ENCODE measurements around the gene DUSP23. TPM values are rescaled to one million over a fixed set of nuclear protein-coding genes. Genes with fewer than 3 reads are reported as not detected.
A peak's percentile ranks its signal among the peaks of the same experiment; 100 is the strongest.

DUSP23 gene
- total RNA-seq, 1 donor, result 6.3 TPM

DNA sequence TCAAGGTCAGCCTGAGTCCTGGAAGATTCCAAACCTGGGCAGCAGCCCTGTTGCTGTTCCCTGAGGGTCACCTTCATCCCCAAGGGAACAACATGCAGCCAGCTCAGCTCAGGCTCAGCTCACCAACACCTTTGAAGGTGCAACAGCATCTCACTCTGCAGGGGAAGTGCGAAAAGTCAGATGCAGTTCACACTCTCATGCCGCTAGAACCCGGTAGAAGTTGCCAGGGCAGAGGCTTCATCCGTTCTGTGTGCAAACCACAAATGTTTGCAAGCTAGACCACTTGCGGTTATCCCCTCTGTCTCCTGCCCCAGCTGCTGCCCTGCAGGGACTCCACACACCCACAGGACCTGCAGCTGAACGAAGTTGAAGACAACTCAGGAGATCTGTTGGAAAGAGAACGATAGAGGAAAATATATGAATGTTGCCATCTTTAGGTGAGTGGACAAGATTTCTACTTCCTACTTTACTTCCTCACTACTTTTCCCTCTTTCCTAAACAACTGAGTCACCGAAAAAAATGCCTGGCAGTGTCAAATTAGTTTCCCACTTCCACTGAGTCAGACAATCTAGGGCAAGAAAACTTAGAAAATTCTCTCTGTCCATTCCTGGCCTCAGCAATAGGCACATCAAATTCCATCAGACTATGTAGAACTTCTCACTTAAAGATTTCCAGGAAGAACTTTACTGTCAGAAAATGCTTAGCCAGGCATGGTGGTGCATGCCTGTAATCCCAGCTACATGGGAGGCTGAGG is 19.6 kb downstream of the DUSP23 start:
- H3K27me3 ChIP-seq (ENCODE audit: insufficient read depth, low read length), result no peaks in the 10 kb centered on the region

DNA sequence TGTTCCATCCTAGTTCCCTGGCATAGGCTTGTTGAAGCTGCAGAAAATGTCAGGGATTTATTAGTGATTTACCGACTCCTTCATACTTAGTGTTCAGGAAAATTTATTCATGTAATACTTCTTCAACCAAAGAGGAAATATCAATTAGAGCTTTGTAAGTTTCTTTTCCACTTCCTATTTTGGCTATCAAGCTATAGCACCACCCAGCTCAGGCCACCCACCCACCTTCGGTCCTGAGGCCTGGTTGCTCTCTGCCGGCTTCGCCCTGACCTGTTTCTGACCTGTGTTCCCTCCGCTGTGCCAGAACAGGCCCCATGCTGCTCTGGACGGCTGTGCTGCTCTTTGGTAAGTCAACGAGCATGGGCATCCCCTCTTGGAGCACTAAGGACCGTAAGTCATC is 21.3 kb downstream of the DUSP23 start, which contains the start of gene FCRL6:
Gene FCRL6 (plus strand): TSS at position 250 of the 400 bp plus-strand sequence. CDS start 65 bp downstream, at position 315.
- H3K4me1 ChIP-seq (ENCODE audit: insufficient read depth, low read length), result peaks cover 36% of the 10 kb centered on the region
- peak within 1 kb of the TSS; percentile 19 for H3K4me3 ChIP-seq (ENCODE audit: low read length)
- no peaks in the 10 kb centered on the region for H3K27me3 ChIP-seq (ENCODE audit: insufficient read depth, low read length)
- no peaks in the 10 kb centered on the region for H3K9me3 ChIP-seq (ENCODE audit: low read depth, low read length)

More for the DNA sequence above, 19.6 kb downstream of the DUSP23 start:
- Histone ChIP-seq H3K4me1 (ENCODE audit: insufficient read depth, low read length) (peaks cover 36% of the 10 kb centered on the region), H3K4me3 (ENCODE audit: low read length) (peak overlapping the region; percentile 24), H3K9me3 (ENCODE audit: low read depth, low read length) (no peaks in the 10 kb centered on the region)

DNA sequence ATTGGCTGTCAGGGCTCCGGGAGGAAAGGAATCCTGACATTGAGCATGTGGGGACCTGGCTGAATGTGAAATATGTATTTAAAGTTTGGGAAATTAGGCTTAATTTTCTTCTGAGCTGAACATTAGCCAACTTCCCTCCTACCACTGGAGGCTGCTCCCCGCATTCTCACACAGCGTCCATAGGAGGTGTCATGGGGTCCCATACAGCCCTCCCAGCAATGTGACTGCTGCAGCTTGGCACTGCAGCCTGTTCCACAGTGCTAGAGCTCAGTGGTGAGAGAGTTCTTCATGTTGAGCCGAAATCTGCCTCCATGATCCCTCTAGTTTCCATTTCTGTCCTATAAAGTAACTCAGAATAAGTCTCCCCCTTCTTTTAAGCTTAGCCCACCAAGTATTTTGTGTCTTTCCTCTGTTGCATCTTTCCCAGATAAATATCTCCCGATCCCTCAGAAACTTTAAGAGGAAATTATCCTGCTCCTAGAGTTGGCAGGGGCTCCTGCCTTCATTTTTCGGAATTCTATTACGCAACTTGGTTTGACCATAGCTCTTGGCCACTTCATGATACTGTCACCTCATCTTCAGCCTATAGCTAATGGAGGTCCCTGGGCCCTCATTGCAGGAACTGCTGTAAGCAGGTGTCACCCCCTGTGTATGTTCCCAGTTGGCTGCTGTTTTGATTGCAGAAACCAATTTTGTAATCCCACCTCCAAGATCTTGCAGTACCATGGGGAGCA is 23.4 kb downstream of the DUSP23 start:
- Histone ChIP-seq H3K27me3 (ENCODE audit: insufficient read depth, low read length) (no peaks in the 10 kb centered on the region), H3K4me1 (ENCODE audit: insufficient read depth, low read length) (peaks cover 33% of the 10 kb centered on the region), H3K9me3 (ENCODE audit: low read depth, low read length) (no peaks in the 10 kb centered on the region), H3K4me3 (ENCODE audit: low read length) (peak overlapping the region; percentile 5)

DNA sequence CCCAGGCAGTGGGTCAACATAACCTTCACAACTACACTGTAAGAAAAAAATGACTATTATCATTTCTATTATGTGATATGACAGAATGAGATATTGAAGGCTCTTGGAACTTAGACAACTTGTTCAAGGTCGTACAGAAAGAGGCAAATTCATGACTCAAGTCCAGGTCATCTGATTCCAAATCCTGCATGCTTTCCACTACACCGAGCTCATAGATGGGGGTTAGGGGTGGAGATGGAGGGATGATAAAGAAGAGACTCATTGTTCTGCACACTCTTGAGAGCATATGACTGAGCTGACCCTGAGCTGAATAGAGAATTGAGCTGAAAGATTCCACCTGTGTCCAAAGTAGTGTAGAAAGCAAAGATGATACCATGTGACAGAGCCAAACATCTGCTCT is 24.2 kb downstream of the DUSP23 start:
- Histone ChIP-seq H3K4me1 (ENCODE audit: insufficient read depth, low read length) (peaks cover 27% of the 10 kb centered on the region), H3K4me3 (ENCODE audit: low read length) (no peak overlapping the region), H3K9me3 (ENCODE audit: low read depth, low read length) (no peaks in the 10 kb centered on the region), H3K27me3 (ENCODE audit: insufficient read depth, low read length) (no peaks in the 10 kb centered on the region)

DNA sequence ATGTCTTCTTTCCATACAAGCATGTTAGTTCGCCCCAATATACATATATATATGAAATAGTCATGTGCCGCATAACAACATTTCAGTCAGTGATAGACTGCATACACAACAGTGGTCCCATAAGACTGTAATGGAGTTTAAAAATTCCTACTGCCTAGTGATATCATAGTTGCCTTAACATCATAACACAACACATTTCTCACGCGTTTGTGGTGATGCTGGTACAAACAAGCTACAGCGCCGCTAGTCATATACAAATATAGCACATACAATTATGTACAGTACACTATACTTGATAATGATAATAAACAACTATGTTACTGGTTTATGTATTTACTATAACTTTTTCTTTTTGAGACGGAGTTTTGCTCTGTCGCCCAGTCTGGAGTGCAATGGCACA is 35.2 kb downstream of the DUSP23 start:
- Histone ChIP-seq H3K9me3 (ENCODE audit: low read depth, low read length) (no peaks in the 10 kb centered on the region), H3K4me3 (ENCODE audit: low read length) (no peak overlapping the region), H3K4me1 (ENCODE audit: insufficient read depth, low read length) (no peaks in the 10 kb centered on the region), H3K27me3 (ENCODE audit: insufficient read depth, low read length) (no peaks in the 10 kb centered on the region)

DNA sequence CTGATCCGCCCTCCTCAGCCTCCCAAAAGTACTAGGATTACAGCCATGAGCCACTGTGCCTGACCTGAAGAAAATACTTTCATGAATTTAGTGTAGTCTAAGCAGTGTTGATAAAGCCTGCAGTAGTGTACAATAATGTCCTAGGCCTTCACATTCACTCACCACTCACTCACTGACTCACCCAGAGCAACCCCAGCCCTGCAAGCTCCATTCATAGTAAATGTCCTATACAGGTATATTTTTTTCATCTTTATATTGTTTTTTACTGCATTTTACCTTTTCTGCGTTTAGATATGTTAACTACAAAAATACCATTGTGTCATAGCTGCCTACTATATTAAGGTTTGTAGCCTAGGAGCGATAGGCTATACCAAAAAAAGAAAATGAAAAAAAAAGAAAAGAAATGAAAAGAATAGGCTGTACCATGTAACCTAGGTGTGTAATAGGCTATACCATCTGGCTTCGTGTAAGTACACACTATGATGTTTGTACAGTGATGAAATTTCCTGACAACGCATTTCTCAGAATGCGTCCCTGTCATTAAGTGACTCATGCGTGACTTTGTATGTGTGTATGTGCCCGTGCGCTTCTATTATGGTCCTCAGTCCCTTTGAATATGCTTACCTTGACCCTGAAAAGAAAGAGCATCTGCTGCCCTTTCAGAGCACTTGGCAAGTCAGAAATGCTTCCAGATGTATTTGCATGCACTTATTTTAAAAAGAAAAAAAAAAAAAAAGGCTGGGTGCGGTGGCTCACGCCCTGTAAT is 36.7 kb downstream of the DUSP23 start:
- H3K27me3 ChIP-seq (ENCODE audit: insufficient read depth, low read length), result no peaks in the 10 kb centered on the region
- H3K4me3 ChIP-seq (ENCODE audit: low read length), result no peak overlapping the region
- H3K9me3 ChIP-seq (ENCODE audit: low read depth, low read length), result no peaks in the 10 kb centered on the region
- no peaks in the 10 kb centered on the region for H3K4me1 ChIP-seq (ENCODE audit: insufficient read depth, low read length)

DNA sequence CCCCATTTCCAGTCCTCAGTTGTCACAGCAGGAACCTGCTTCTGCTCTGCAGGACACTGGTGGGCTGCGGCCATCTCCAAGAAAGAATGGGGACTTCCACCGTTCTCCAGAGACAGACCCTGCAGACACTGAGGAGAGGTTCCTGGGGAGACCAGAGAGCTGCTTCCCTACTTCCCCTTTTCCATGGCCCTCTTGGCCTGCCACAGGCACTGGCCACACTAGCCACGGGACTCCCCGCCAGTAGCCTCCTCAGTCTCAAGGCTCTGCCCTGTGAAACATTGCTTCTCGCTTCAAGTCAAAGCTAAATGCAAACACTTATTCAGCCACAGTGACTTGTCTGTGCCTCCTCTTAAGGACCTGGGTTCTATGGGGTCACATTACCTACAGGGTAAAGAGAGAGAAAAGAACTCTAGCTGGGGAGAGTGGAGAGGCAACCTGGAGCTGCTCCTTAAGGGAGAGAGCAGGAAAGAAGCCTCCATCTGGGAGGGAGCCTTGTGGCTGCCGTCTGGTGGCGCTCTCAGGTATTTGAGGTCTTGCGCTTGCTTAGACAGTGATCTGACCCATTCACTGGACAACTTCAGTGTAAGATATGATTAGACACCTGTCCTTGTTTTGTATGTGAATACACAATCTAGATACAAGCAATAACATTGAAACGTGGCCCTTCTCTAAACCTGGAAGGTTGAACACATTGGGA is 40.6 kb downstream of the DUSP23 start:
- no peak overlapping the region for H3K4me3 ChIP-seq (ENCODE audit: low read length)
- peaks cover 18% of the 10 kb centered on the region for H3K4me1 ChIP-seq (ENCODE audit: insufficient read depth, low read length)
- H3K9me3 ChIP-seq (ENCODE audit: low read depth, low read length), result no peaks in the 10 kb centered on the region
- H3K27me3 ChIP-seq (ENCODE audit: insufficient read depth, low read length), result no peaks in the 10 kb centered on the region

DNA sequence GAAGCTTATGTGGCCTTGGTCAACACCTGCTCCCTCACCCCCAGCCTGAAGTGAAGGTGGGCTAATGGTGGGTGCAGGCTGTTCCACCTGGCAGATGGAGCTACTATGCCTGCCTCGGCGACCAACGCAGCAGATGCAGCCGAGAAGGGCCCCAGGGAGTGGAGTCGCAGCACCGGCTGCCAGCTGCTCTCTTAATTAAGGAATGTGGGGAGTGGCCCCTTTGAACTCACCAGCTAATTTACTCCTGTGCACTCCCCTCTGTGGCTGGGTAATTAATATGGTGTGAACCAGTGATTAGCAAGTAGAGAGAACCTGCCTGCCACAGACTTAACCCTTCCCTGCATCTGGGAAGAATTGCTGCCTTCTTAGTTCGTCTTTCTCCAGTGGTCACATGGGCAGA is 42.6 kb downstream of the DUSP23 start:
- Histone ChIP-seq H3K4me1 (ENCODE audit: insufficient read depth, low read length) (peaks cover 39% of the 10 kb centered on the region), H3K9me3 (ENCODE audit: low read depth, low read length) (no peaks in the 10 kb centered on the region), H3K27me3 (ENCODE audit: insufficient read depth, low read length) (no peaks in the 10 kb centered on the region), H3K4me3 (ENCODE audit: low read length) (no peak overlapping the region)

DNA sequence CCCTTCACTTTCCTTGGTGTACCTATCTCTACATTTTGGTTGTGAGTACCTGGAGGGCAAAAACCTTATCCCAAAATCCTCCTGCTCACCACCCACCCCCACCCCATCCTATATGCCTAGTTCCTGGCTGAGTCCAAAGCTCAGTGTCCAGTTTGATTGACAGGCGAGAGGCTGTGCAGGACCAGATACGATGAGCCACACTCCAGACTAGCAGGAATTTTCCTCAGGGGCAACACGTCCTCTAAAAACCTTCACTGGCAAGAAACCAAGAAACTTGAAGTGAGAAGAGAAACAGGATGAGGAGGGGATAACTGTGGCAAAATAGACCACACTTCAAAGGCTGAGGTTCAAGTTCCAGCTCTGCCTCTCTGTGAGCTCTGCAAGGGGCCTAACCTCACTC is 44.8 kb downstream of the DUSP23 start:
- Histone ChIP-seq H3K9me3 (ENCODE audit: low read depth, low read length) (no peaks in the 10 kb centered on the region), H3K4me1 (ENCODE audit: insufficient read depth, low read length) (peaks cover 55% of the 10 kb centered on the region), H3K4me3 (ENCODE audit: low read length) (no peak overlapping the region), H3K27me3 (ENCODE audit: insufficient read depth, low read length) (no peaks in the 10 kb centered on the region)

DNA sequence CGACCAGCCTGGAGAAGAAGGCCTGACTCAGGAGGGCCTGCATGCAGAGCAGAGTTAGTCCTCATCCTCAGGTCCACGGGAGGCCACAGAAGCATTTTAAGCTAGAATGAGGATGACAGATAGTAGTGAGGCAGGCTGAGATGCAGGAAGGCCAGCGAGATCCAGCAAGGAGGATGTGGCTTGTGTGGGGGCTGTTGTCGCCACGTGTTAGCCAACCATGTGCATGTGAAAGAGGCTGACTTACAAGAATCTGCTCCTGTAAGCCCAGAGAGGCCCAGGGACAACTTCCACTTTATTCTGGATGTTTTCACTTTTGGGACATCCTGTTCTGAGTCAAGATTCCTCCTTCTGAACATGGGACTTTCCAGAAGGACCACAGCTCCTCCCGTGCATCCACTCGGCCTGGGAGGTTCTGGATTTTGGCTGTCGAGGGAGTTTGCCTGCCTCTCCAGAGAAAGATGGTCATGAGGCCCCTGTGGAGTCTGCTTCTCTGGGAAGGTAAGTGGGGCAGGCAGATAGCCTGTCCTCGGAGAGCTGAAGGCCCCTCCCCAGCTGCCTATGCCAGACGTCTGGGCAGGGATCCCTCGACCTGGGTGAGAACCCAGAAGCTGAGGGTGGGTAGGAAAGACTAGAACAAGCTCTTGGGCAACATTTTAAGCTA is 45.8 kb downstream of the DUSP23 start, which contains the start of gene SLAMF8:
Gene SLAMF8 (plus strand): TSS at position 433 of the 661 bp plus-strand sequence. CDS start 26 bp downstream, at position 459.
- Histone ChIP-seq H3K4me3 (ENCODE audit: low read length) (no peak within 1 kb of the TSS), H3K27me3 (ENCODE audit: insufficient read depth, low read length) (no peaks in the 10 kb centered on the region), H3K9me3 (ENCODE audit: low read depth, low read length) (no peaks in the 10 kb centered on the region), H3K4me1 (ENCODE audit: insufficient read depth, low read length) (peaks cover 55% of the 10 kb centered on the region)

DNA sequence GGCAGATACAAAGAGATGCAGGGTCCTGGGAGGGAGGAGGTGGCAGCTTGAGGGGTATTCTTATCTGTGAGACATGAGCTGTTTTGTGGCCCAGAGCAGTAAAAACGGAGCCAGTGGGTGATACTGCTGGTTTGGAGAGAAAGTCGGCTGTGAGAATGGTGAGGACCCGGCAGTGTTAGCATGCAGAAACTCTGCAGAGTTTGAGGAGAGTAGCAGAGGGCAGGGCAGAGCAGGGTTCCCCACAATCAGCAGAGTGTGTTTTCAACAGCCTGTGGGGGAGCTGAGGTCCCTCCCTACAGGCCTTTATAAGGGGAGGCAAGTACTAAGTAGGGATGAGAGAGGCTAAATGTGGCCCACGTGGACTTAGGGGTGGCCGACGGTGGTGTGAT is 46.3 kb downstream of the DUSP23 start:
- H3K9me3 ChIP-seq (ENCODE audit: low read depth, low read length), result no peaks in the 10 kb centered on the region
- no peaks in the 10 kb centered on the region for H3K27me3 ChIP-seq (ENCODE audit: insufficient read depth, low read length)
- peaks cover 55% of the 10 kb centered on the region for H3K4me1 ChIP-seq (ENCODE audit: insufficient read depth, low read length)
- H3K4me3 ChIP-seq (ENCODE audit: low read length), result no peak overlapping the region

DNA sequence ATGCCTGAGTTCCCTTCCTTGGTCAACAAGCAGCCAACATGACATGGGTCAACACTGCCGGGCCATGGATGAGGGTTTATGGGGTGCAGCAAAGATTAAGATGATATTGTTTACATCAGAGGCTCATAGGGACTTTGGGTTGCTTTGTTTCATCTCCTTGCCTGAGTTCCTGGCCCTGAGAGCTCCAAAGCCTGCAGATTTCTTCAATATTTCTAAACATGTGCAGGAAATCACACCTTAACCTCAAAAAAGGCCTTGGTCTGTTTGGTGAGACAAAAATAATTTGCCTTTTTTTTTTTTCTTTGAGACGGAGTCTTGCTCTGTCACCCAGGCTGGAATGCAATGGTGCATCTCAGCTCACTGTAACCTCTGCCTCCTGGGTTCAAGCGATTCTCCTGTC is 46.8 kb downstream of the DUSP23 start:
- no peak overlapping the region for H3K4me3 ChIP-seq (ENCODE audit: low read length)
- H3K4me1 ChIP-seq (ENCODE audit: insufficient read depth, low read length), result peaks cover 55% of the 10 kb centered on the region
- H3K27me3 ChIP-seq (ENCODE audit: insufficient read depth, low read length), result no peaks in the 10 kb centered on the region
- H3K9me3 ChIP-seq (ENCODE audit: low read depth, low read length), result no peaks in the 10 kb centered on the region

DNA sequence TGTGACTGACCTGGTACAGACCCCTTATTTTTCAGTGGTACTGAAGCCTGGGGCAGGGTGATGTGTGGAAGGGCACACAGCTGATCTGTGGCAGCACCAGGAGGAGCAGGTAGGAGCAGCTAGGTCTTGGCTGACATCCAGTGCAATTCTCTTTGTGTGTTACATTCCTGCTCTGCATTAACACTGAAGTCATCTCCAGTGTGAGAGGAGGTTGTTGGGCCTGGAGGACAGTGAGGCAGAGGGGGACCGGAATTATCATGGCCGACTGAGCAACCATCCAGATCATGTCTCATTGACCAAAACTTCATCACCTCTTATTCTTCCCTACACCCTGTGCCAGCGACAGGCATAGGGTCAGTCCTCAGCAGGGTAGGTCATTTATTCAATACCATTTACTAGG is 47.4 kb downstream of the DUSP23 start:
- no peak overlapping the region for H3K4me3 ChIP-seq (ENCODE audit: low read length)
- H3K27me3 ChIP-seq (ENCODE audit: insufficient read depth, low read length), result no peaks in the 10 kb centered on the region
- H3K9me3 ChIP-seq (ENCODE audit: low read depth, low read length), result no peaks in the 10 kb centered on the region
- peaks cover 55% of the 10 kb centered on the region for H3K4me1 ChIP-seq (ENCODE audit: insufficient read depth, low read length)

DNA sequence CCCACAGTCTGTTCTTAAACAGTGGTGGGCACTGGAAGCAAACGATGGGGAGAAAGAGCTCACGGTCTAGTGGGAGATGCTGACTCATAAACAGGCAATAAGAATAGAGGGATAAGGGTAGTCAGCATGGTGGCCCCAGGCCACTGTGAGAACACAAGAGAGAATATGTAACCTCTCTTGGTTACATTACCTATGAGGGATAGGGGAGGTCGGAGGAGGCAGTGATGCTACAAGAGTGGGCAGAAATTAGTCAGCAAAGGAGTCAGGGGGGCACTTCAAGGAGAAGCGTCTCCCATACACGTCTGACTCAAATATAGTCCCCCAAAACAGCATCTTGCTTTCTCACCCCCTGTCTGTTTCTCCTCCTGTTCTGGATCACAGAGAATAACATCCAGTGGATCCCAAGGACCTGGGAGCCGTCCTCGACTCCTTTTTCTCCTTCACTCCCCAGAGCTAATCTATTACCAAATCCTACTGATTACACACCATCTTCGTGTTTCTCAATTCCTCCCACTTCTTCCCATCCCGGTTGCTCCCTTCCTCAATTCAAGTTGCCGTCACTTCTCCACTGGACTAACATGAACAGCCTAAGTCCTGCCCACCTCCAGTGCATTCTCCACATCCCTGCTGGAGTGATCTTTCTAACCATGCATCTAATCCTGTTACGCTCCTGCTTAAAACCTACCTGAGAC is 48.0 kb downstream of the DUSP23 start:
- Histone ChIP-seq H3K9me3 (ENCODE audit: low read depth, low read length) (no peaks in the 10 kb centered on the region), H3K27me3 (ENCODE audit: insufficient read depth, low read length) (no peaks in the 10 kb centered on the region), H3K4me3 (ENCODE audit: low read length) (no peak overlapping the region), H3K4me1 (ENCODE audit: insufficient read depth, low read length) (peaks cover 55% of the 10 kb centered on the region)

Measured in mononuclear cell (primary cell).